ENCODE results near the gene TOM1L2. TPM values are rescaled to one million over a fixed set of nuclear protein-coding genes. Genes with fewer than 3 reads are reported as not detected.

TOM1L2 gene
- total and polyA plus RNA-seq, 2 experiments from 2014 or later: 21.5 to 29.6 TPM

- no peak overlapping the region for H3K4me3 ChIP-seq
- H2AFZ ChIP-seq: no peak overlapping the region
- H3K27me3 ChIP-seq: no peaks in the 10 kb centered on the region
- no peaks in the 10 kb centered on the region for H3K9me3 ChIP-seq (ENCODE audit: low read depth)
- peaks cover 32% of the 10 kb centered on the region for H3K79me2 ChIP-seq
- peaks cover 26% of the 10 kb centered on the region for H4K20me1 ChIP-seq (ENCODE audit: insufficient read depth, poor library complexity, severe bottlenecking)
- peak overlapping the region; percentile 99 for H3K27ac ChIP-seq
- no peaks in the 10 kb centered on the region for H3K9me2 ChIP-seq (replicated peaks; ENCODE audit: insufficient read depth)
- TF ChIP-seq EZH2phosphoT487 (IDR thresholded peaks at IDR 0.05; ENCODE audit: low read depth, severe bottlenecking, unreplicated experiment) (no peak), EZH2 (IDR thresholded peaks at IDR 0.05; ENCODE audit: borderline replicate concordance) (no peak), CTCF (IDR thresholded peaks at IDR 0.05; ENCODE audit: poor library complexity) (no peak)
- peaks cover 59% of the 10 kb centered on the region for H3K4me1 ChIP-seq (ENCODE audit: insufficient read depth)
- peak; percentile 66 for DNase-seq (ENCODE audit: low spot score)
- H3K4me2 ChIP-seq: peak overlapping the region; percentile 86
- WGBS (ENCODE audit: low lambda C conversion rate, missing lambda C conversion rate): 72% methylated on average over 11 of the region's 11 CpGs
- no peaks in the 10 kb centered on the region for H3K36me3 ChIP-seq (replicated peaks; ENCODE audit: insufficient read depth, low read depth)
Measured at GRCh38 chr17:17837966-17838962, 133.9 kb downstream of the TOM1L2 start.

- no peak for TF ChIP-seq CTCF (IDR thresholded peaks at IDR 0.05; ENCODE audit: poor library complexity)
- TF ChIP-seq EZH2 (IDR thresholded peaks at IDR 0.05; ENCODE audit: borderline replicate concordance): no peak
- 57% methylated on average over 3 of the region's 3 CpGs for WGBS (ENCODE audit: low lambda C conversion rate, missing lambda C conversion rate)
- Histone ChIP-seq H3K79me2 (peaks cover 39% of the 10 kb centered on the region), H3K4me2 (peak overlapping the region; percentile 86), H3K9me2 (replicated peaks; ENCODE audit: insufficient read depth) (no peaks in the 10 kb centered on the region), H3K4me3 (peak overlapping the region; percentile 87), H2AFZ (no peak overlapping the region), H3K36me3 (replicated peaks; ENCODE audit: insufficient read depth, low read depth) (no peaks in the 10 kb centered on the region), H3K27me3 (no peaks in the 10 kb centered on the region), H3K9me3 (ENCODE audit: low read depth) (no peaks in the 10 kb centered on the region), H3K27ac (peak overlapping the region; percentile 99), H4K20me1 (ENCODE audit: insufficient read depth, poor library complexity, severe bottlenecking) (peaks cover 33% of the 10 kb centered on the region), H3K4me1 (ENCODE audit: insufficient read depth) (peaks cover 60% of the 10 kb centered on the region)
- DNase-seq (ENCODE audit: low spot score): peak; percentile 70
Measured at GRCh38 chr17:17837380-17837821, 134.8 kb downstream of the TOM1L2 start.

- Histone ChIP-seq H3K4me3 (peak within 1 kb of the TSS; percentile 87), H3K4me1 (ENCODE audit: insufficient read depth) (peaks cover 65% of the 10 kb centered on the region), H3K79me2 (peaks cover 44% of the 10 kb centered on the region), H3K36me3 (replicated peaks; ENCODE audit: insufficient read depth, low read depth) (no peaks in the 10 kb centered on the region), H3K9me2 (replicated peaks; ENCODE audit: insufficient read depth) (no peaks in the 10 kb centered on the region), H4K20me1 (ENCODE audit: insufficient read depth, poor library complexity, severe bottlenecking) (peaks cover 38% of the 10 kb centered on the region), H3K9me3 (ENCODE audit: low read depth) (no peaks in the 10 kb centered on the region), H3K27ac (peak within 1 kb of the TSS; percentile 99), H3K27me3 (no peaks in the 10 kb centered on the region), H2AFZ (no peak within 1 kb of the TSS), H3K4me2 (peak within 1 kb of the TSS; percentile 86)
- WGBS (ENCODE audit: low lambda C conversion rate, missing lambda C conversion rate): 4% methylated on average over 44 of the region's 52 CpGs
- DNase-seq (ENCODE audit: low spot score): peak; percentile 91
- no peak for TF ChIP-seq CTCF (IDR thresholded peaks at IDR 0.05; ENCODE audit: poor library complexity)
- TF ChIP-seq EZH2 (IDR thresholded peaks at IDR 0.05; ENCODE audit: borderline replicate concordance): no peak
- no peak for TF ChIP-seq EZH2phosphoT487 (IDR thresholded peaks at IDR 0.05; ENCODE audit: low read depth, severe bottlenecking, unreplicated experiment)
Measured at GRCh38 chr17:17836818-17837379, 135.3 kb downstream of the TOM1L2 start, which contains the start of gene SREBF1. TSS of gene SREBF1 (minus strand) at chr17:17836986. CDS start at chr17:17836817, 169 bp downstream.
